K562 (cell line): ENCODE measurements around the gene PNRC1. TPM values are rescaled to one million over a fixed set of nuclear protein-coding genes. Genes with fewer than 3 reads are reported as not detected.

Source experiments
- C11orf30 ChIP-seq: fragments of 450-650 bp; IDR thresholded peaks from 2 replicates; pipeline ENCODE4 v1.6.1; 2016; ENCODE audit warnings: low read depth, mild to moderate bottlenecking
- CBFB ChIP-seq: sonication (generic); formaldehyde crosslinking; IDR thresholded peaks from 2 replicates; pipeline ENCODE4 v1.4.0; 2020; ENCODE audit warnings: mild to moderate bottlenecking, missing genetic modification reagents
- CTCF ChIP-seq, 3 experiments: IDR thresholded peaks in 2 of 3; conservative IDR thresholded peaks in 1 of 3; 2 replicates each; pipeline ENCODE4 v1.5.1; 2011 to 2012; ENCODE audit warnings: low read length in 3 of 3, mild to moderate bottlenecking in 3 of 3, control low read depth in 2 of 3, improper control_type of control experiment in 1 of 3, inconsistent platforms in 1 of 3, low read depth in 1 of 3, mixed read lengths in 1 of 3, moderate library complexity in 1 of 3; ENCODE audit not compliant: insufficient read depth in 2 of 3
- DACH1 ChIP-seq: fragments of 450-650 bp; IDR thresholded peaks from 2 replicates; pipeline ENCODE4 v1.6.1; 2018; ENCODE audit not compliant: partially characterized antibody
- DEAF1 ChIP-seq: fragments of 450-650 bp; formaldehyde crosslinking; IDR thresholded peaks from 2 replicates; pipeline ENCODE4 v1.4.0; 2020; ENCODE audit warnings: mild to moderate bottlenecking, moderate library complexity
- ELF1 ChIP-seq: fragments of 200-800 bp; sonication (Bioruptor generic); IDR thresholded peaks from 2 replicates; pipeline ENCODE4 v1.6.1; 2016; ENCODE audit warnings: missing genetic modification characterization, missing compliant biosample characterization
- EP400 ChIP-seq: fragments of 450-650 bp; IDR thresholded peaks from 2 replicates; pipeline ENCODE4 v1.6.1; 2017; ENCODE audit warnings: antibody characterized with exemption, mild to moderate bottlenecking, moderate library complexity
- ESRRA ChIP-seq: fragments of 450-650 bp; IDR thresholded peaks from 2 replicates; pipeline ENCODE4 v1.6.1; 2014; ENCODE audit warnings: low read depth, mild to moderate bottlenecking, moderate library complexity, borderline replicate concordance
- GTF2E2 ChIP-seq: fragments of 200-800 bp; sonication (Bioruptor generic); IDR thresholded peaks from 2 replicates; pipeline ENCODE4 v1.6.1; 2016; ENCODE audit warnings: missing genetic modification characterization, missing compliant biosample characterization
- HNRNPL ChIP-seq: fragments of 200-400 bp; formaldehyde crosslinking; IDR thresholded peaks from 2 replicates; pipeline ENCODE4 v1.6.1; 2017; ENCODE audit warnings: low read depth, mild to moderate bottlenecking, low read length
- MIER1 ChIP-seq: fragments of 450-650 bp; IDR thresholded peaks from 2 replicates; pipeline ENCODE4 v1.6.1; 2016; ENCODE audit warnings: antibody characterized with exemption, mild to moderate bottlenecking, low read depth
- MYNN ChIP-seq, 2 experiments: sonication (generic); formaldehyde crosslinking in 1 of 2; IDR thresholded peaks; 2 replicates each; pipeline versions ENCODE4 v1.5.0 to v1.6.1; 2016 to 2020; ENCODE audit warnings: antibody characterized with exemption in 1 of 2, missing genetic modification reagents in 1 of 2
- NBN ChIP-seq: fragments of 450-650 bp; IDR thresholded peaks from 2 replicates; pipeline ENCODE4 v1.6.1; 2016; ENCODE audit warnings: low read depth, mild to moderate bottlenecking
- PTBP1 ChIP-seq: fragments of 200-400 bp; formaldehyde crosslinking; IDR thresholded peaks from 2 replicates; pipeline ENCODE4 v1.6.1; 2017; ENCODE audit warnings: low read depth, low read length
- RB1 ChIP-seq: fragments of 450-650 bp; IDR thresholded peaks from 2 replicates; pipeline ENCODE4 v1.6.1; 2017; ENCODE audit warnings: low read depth, mild to moderate bottlenecking
- RBM14 ChIP-seq: fragments of 200-400 bp; formaldehyde crosslinking; IDR thresholded peaks from 2 replicates; pipeline ENCODE4 v1.6.1; 2018; ENCODE audit warnings: low read depth, mild to moderate bottlenecking, low read length, moderate library complexity, borderline replicate concordance; ENCODE audit not compliant: insufficient read depth
- TFAP4 ChIP-seq: sonication (generic); formaldehyde crosslinking; IDR thresholded peaks from 2 replicates; pipeline ENCODE4 v1.8.0; 2022; ENCODE audit warnings: missing genetic modification reagents, mild to moderate bottlenecking, moderate library complexity, borderline replicate concordance
- ZC3H11A ChIP-seq: IDR thresholded peaks from 2 replicates; pipeline ENCODE4 v1.6.1; 2012; ENCODE audit warnings: low read depth, low read length, improper control_type of control experiment
- ZNF143 ChIP-seq: sonication (generic); formaldehyde crosslinking; IDR thresholded peaks from 2 replicates; pipeline ENCODE4 v1.9.0; 2022; ENCODE audit warnings: mild to moderate bottlenecking, missing genetic modification reagents
- ZNF217 ChIP-seq: sonication (generic); formaldehyde crosslinking; IDR thresholded peaks from 2 replicates; pipeline ENCODE4 v1.8.0; 2022; ENCODE audit warnings: mild to moderate bottlenecking, missing genetic modification reagents
- ZNF507 ChIP-seq: conservative IDR thresholded peaks from 2 replicates; pipeline ENCODE4 v1.6.1; 2017; ENCODE audit warnings: missing genetic modification characterization, missing compliant biosample characterization
- ZNF584 ChIP-seq: fragments of 200-800 bp; sonication (Bioruptor generic); IDR thresholded peaks from 2 replicates; pipeline ENCODE4 v1.6.1; 2016; ENCODE audit warnings: low read depth, mild to moderate bottlenecking, missing genetic modification characterization, missing compliant biosample characterization
- polyA plus RNA-seq, 8 experiments: library from polyadenylated mRNA; depleted of rRNA in 4 of 8; stranded (reverse) in 5 of 8; unstranded in 3 of 8; fragments of >200 nt; fragmentation: Nextera tagmentation in 2 of 8; fragmentation: Illumina TruSeq in 1 of 8; extraction: Ambion mirVana in 2 of 8; extraction: Trizol in 1 of 8; gene quantifications; 2 replicates each; pipeline versions ENCODE4 v1.2.1 to v1.2.3, GENCODE V29; 2011 to 2014; ENCODE audit warnings: inconsistent platforms in 1 of 8, missing spikeins in 1 of 8
- total RNA-seq, 7 experiments: library from RNA; depleted of rRNA in 6 of 7; stranded (reverse); fragments of >200 nt in 6 of 7; fragmentation: Illumina TruSeq in 2 of 7; extraction: Trizol in 2 of 7; gene quantifications; 2 replicates each; pipeline versions ENCODE4 v1.2.1 to v1.2.3, GENCODE V29; 2011 to 2021; ENCODE audit warnings: low replicate concordance in 1 of 7
- TF ChIP-seq, protein P1 (sequence below): IDR thresholded peaks from 2 replicates; pipeline ENCODE4 v1.6.1; 2014; ENCODE audit warnings: antibody characterized with exemption
- TF ChIP-seq, protein P2 (sequence below): fragments of 250-450 bp; sonication (Bioruptor Pico); IDR thresholded peaks from 2 replicates; pipeline ENCODE4 v1.6.1; 2021; ENCODE audit warnings: mild to moderate bottlenecking

The PNRC1 gene
- total and polyA plus RNA-seq, 9 of the 15 experiments (the other 6 are each of a cell fraction or from before 2014, with no cell fraction given), result 1.2 to 10.8 (median 6.5) TPM

DNA sequence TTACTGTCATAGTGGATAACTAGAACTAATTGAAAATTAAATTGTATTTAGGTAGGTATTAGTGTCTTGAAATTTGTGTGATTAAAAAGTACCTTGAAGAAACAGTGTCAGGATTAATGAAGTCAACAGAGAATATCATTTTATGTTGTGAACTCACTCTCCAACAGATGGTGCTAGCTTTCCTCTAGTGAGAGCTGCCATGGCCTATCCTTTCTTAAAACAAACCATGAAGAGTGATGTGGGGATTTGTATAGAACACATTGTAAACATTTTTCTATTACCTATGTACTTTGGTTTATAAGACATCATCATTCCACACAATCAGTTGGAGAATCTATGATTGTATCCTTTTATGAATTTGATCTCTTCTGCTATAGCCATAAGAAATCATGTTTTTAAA lies 42.1 kb downstream of the PNRC1 start (continued):
- TF ChIP-seq ZNF217 (no peak), ZC3H11A (no peak), EP400 (no peak), DACH1 (peak; percentile 36), MIER1 (no peak), CBFB (CRISPR knock-in tag) (no peak), TFAP4 (CRISPR knock-in tag) (no peak), RBM14 (no peak), DEAF1 (CRISPR knock-in tag) (peak; percentile 55; the same call in 1 of the 2 replicates), ELF1 (tag) (no peak), C11orf30 (no peak), GTF2E2 (no peak), PTBP1 (no peak), ZNF507 (tag) (no peak), HNRNPL (no peak), NBN (no peak), ZNF584 (no peak), ESRRA (no peak), CTCF (IDR thresholded peaks at IDR 0.05 in 2 of 3, conservative IDR thresholded peaks at IDR 0.05 in 1 of 3; ENCODE audit: insufficient read depth in 2 of 3, low read depth in 1 of 3, low read length in 3 of 3) (peak; percentile 2 to 58 (median 37); a peak in 4 of 6 replicates), MYNN (IDR thresholded peaks at IDR 0.05) (no peak), MYNN (CRISPR knock-in tag; IDR thresholded peaks at IDR 0.05) (no peak), ZNF143 (CRISPR knock-in tag) (no peak), RB1 (no peak)
- TF ChIP-seq, protein P1, sequence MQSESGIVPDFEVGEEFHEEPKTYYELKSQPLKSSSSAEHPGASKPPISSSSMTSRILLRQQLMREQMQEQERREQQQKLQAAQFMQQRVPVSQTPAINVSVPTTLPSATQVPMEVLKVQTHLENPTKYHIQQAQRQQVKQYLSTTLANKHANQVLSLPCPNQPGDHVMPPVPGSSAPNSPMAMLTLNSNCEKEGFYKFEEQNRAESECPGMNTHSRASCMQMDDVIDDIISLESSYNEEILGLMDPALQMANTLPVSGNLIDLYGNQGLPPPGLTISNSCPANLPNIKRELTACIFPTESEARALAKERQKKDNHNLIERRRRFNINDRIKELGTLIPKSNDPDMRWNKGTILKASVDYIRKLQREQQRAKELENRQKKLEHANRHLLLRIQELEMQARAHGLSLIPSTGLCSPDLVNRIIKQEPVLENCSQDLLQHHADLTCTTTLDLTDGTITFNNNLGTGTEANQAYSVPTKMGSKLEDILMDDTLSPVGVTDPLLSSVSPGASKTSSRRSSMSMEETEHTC, result no peak
- TF ChIP-seq, protein P2, sequence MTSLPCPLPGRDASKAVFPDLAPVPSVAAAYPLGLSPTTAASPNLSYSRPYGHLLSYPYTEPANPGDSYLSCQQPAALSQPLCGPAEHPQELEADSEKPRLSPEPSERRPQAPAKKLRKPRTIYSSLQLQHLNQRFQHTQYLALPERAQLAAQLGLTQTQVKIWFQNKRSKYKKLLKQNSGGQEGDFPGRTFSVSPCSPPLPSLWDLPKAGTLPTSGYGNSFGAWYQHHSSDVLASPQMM (CRISPR knock-in tag), result no peak
